OCI-LY1 (cell line): ENCODE data around the gene TMEM186.

Experiments
- CTCF ChIP-seq: fragments of 200-600 bp; sonication (generic), shearing (Covaris generic); IDR thresholded peaks from 2 replicates; pipeline ENCODE4 v1.5.1; 2017; ENCODE audit warnings: mild to moderate bottlenecking, antibody characterized with exemption, low read length, moderate library complexity, mixed read lengths
- EZH2 ChIP-seq: fragments of 200-600 bp; sonication (generic), shearing (Covaris generic); IDR thresholded peaks from 2 replicates; pipeline ENCODE4 v1.8.0; 2017; ENCODE audit warnings: borderline replicate concordance, mixed run types, mild to moderate bottlenecking, antibody characterized with exemption, low read length, moderate library complexity, mixed read lengths

GRCh38 chr16:8768283-8768682, 29.2 kb downstream of the TMEM186 start:
- TF ChIP-seq EZH2 (no peak), CTCF (no peak)
